C4-2B (cell line): ENCODE data around the gene CNTNAP5.

Experiments used
- CTCF ChIP-seq: fragments of 450-650 bp; conservative IDR thresholded peaks from 2 replicates; pipeline ENCODE4 v1.5.1; 2017; ENCODE audit warnings: mild to moderate bottlenecking
- ZFX ChIP-seq: fragments of 450-650 bp; IDR thresholded peaks from 2 replicates; pipeline ENCODE4 v1.6.1; 2017

GRCh38 chr2:124145982-124146381 lies 120.9 kb downstream of the CNTNAP5 start:
- TF ChIP-seq CTCF = no peak
- TF ChIP-seq ZFX = no peak
